ENCODE measurements around the gene TMEM187. TPM values are rescaled to one million over a fixed set of nuclear protein-coding genes. Genes with fewer than 3 reads are reported as not detected.

The TMEM187 gene
- total RNA-seq, 1 donor from 2014 or later, result 8.6 TPM

- Histone ChIP-seq H3K27ac (no peak overlapping the region), H3K4me3 (no peak overlapping the region), H3K4me1 (peaks cover 29% of the 10 kb centered on the region), H3K9me3 (no peaks in the 10 kb centered on the region), H3K36me3 (peaks cover 0 to 15% of the 10 kb centered on the region in 2 donors), H3K27me3 (no peaks in the 10 kb centered on the region)
- DNase-seq (ENCODE audit: extremely low spot score in 2 of 2), result no peak
- intact Hi-C loops (cut with DNase I), result no loop called here
- TF ChIP-seq POLR2AphosphoS5 (IDR thresholded peaks at IDR 0.05; ENCODE audit: insufficient read depth in 1 of 2, low read depth in 1 of 2) (no peak), POLR2A (IDR thresholded peaks at IDR 0.05) (no peak), CTCF (IDR thresholded peaks at IDR 0.05) (no peak)
These were observed 43.2 kb downstream of the TMEM187 start for GRCh38 chrX:154015581-154016264.

GRCh38 chrX:154016366-154017076, 44.0 kb downstream of the TMEM187 start:
- DNase-seq (ENCODE audit: extremely low spot score in 2 of 2), result no peak
- Histone ChIP-seq H3K4me1 (peaks cover 36% of the 10 kb centered on the region), H3K27me3 (no peaks in the 10 kb centered on the region), H3K9me3 (no peaks in the 10 kb centered on the region), H3K4me3 (no peak overlapping the region), H3K27ac (no peak overlapping the region), H3K36me3 (peaks cover 0 to 15% of the 10 kb centered on the region in 2 donors)
- TF ChIP-seq CTCF (IDR thresholded peaks at IDR 0.05), result no peak
- intact Hi-C loops (cut with DNase I), result no loop called here

GRCh38 chrX:154017766-154018517, 45.4 kb downstream of the TMEM187 start:
- H3K4me1 ChIP-seq, result peaks cover 36% of the 10 kb centered on the region
- no peak overlapping the region for H3K27ac ChIP-seq
- TF ChIP-seq CTCF (IDR thresholded peaks at IDR 0.05) (no peak), POLR2A (IDR thresholded peaks at IDR 0.05) (no peak), POLR2AphosphoS5 (IDR thresholded peaks at IDR 0.05; ENCODE audit: insufficient read depth in 1 of 2, low read depth in 1 of 2) (no peak)
- no peak for DNase-seq (ENCODE audit: extremely low spot score in 2 of 2)
- intact Hi-C loops (cut with DNase I), result no loop called here
- no peaks in the 10 kb centered on the region for H3K9me3 ChIP-seq
- H3K4me3 ChIP-seq, result no peak overlapping the region
- H3K36me3 ChIP-seq, result peaks cover 0 to 15% of the 10 kb centered on the region in 2 donors
- no peaks in the 10 kb centered on the region for H3K27me3 ChIP-seq

- H3K27ac ChIP-seq, result peak overlapping the region; percentile 84
- no peak for DNase-seq (ENCODE audit: extremely low spot score in 2 of 2)
- TF ChIP-seq CTCF (IDR thresholded peaks at IDR 0.05) (no peak), POLR2AphosphoS5 (IDR thresholded peaks at IDR 0.05; ENCODE audit: insufficient read depth in 1 of 2, low read depth in 1 of 2) (no peak), POLR2A (IDR thresholded peaks at IDR 0.05) (no peak)
- H3K9me3 ChIP-seq, result no peaks in the 10 kb centered on the region
- peak overlapping the region; percentile 57 to 61 for H3K4me3 ChIP-seq
- intact Hi-C loops (cut with DNase I), result no loop called here
- H3K27me3 ChIP-seq, result no peaks in the 10 kb centered on the region
- peaks cover 0 to 15% of the 10 kb centered on the region in 2 donors for H3K36me3 ChIP-seq
- peaks cover 30% of the 10 kb centered on the region for H3K4me1 ChIP-seq
These were observed 46.0 kb downstream of the TMEM187 start for GRCh38 chrX:154018518-154019060.
